WERI-Rb-1 (cell line): ENCODE data around the gene KLHL29.

Experiments
- DNase-seq: peaks from one replicate; pipeline ENCODE4 v3.0.0-alpha.2; 2020
- H3K27ac ChIP-seq: fragments of 250-450 bp; sonication (Bioruptor Pico); 2 replicates; pipeline ENCODE4 v1.5.1; 2020; ENCODE audit warnings: mild to moderate bottlenecking, moderate library complexity
- H3K27me3 ChIP-seq: fragments of 250-450 bp; sonication (Bioruptor Pico); 2 replicates; pipeline ENCODE4 v1.5.1; 2021; ENCODE audit warnings: mild to moderate bottlenecking, low read depth, moderate library complexity; ENCODE audit not compliant: insufficient read depth, severe bottlenecking
- H3K36me3 ChIP-seq: fragments of 250-450 bp; sonication (Bioruptor Pico); 2 replicates; pipeline ENCODE4 v1.5.1; 2020; ENCODE audit warnings: mild to moderate bottlenecking, moderate library complexity
- H3K4me3 ChIP-seq: 2 replicates; pipeline ENCODE4 v1.5.1; 2011; ENCODE audit warnings: low read depth, mild to moderate bottlenecking, control low read depth, low read length
- H3K9me3 ChIP-seq: fragments of 250-450 bp; sonication (Bioruptor Pico); 2 replicates; pipeline ENCODE4 v1.5.1; 2021; ENCODE audit warnings: mild to moderate bottlenecking, moderate library complexity; ENCODE audit not compliant: severe bottlenecking
- CTCF ChIP-seq: IDR thresholded peaks from 2 replicates; pipeline ENCODE4 v1.5.1; 2011; ENCODE audit warnings: low read depth, mild to moderate bottlenecking, control low read depth, inconsistent platforms, low read length

Gene KLHL29

DNA sequence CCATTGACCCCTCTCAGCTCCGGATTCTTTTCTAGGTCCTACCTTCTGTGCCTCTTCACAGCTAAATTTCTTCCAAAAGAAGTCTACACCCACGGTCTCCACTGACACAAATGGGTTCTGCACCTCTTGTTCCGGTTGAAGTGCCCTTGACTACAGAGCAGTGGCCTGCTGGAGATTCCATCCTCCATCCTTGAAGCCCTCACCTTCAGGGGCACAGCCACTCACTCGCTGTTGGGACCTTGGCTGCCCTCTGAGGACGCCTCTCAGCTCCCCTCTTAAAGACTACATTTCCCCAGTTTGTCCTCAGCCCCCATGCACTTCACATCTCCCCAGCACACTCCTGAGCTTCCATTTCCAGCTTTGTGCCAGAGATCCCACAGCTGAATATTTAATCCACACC, 315.6 kb downstream of the KLHL29 start:
- H3K9me3 ChIP-seq: no peaks in the 10 kb centered on the region
- H3K4me3 ChIP-seq: no peak overlapping the region
- no peaks in the 10 kb centered on the region for H3K27me3 ChIP-seq
- H3K36me3 ChIP-seq: peaks cover 50% of the 10 kb centered on the region
- DNase-seq: no peak
- no peak for TF ChIP-seq CTCF
- no peak overlapping the region for H3K27ac ChIP-seq

DNA sequence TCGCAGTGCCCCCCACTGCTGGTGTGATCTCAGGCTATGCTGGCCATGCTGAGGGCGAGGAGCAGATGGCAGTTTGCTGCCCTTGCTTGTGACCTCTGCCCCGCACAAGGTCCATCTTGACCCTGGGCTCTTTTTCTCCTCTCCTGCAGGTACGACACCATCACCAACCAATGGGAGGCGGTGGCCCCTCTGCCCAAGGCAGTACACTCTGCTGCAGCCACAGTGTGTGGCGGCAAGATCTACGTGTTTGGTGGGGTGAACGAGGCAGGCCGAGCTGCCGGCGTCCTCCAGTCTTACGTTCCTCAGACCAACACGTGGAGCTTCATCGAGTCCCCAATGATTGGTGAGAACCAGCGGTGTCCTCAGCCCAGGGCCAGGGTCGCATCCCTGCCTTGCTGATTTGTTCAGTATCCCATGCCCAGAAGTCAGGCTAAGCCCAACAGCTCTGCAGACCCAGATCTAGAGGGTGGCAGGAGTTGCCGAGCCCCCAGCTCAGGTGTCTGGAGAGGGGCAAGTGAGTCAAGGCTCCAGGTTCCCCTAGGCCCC, 318.1 kb downstream of the KLHL29 start:
- Histone ChIP-seq H3K36me3 (peaks cover 56% of the 10 kb centered on the region), H3K9me3 (no peaks in the 10 kb centered on the region), H3K27me3 (no peaks in the 10 kb centered on the region), H3K27ac (no peak overlapping the region), H3K4me3 (no peak overlapping the region)
- no peak for DNase-seq
- no peak for TF ChIP-seq CTCF

- no peak for DNase-seq
- Histone ChIP-seq H3K9me3 (no peaks in the 10 kb centered on the region), H3K36me3 (peaks cover 56% of the 10 kb centered on the region)
Measured at GRCh38 chr2:23703583-23704385, 318.8 kb downstream of the KLHL29 start.

DNA sequence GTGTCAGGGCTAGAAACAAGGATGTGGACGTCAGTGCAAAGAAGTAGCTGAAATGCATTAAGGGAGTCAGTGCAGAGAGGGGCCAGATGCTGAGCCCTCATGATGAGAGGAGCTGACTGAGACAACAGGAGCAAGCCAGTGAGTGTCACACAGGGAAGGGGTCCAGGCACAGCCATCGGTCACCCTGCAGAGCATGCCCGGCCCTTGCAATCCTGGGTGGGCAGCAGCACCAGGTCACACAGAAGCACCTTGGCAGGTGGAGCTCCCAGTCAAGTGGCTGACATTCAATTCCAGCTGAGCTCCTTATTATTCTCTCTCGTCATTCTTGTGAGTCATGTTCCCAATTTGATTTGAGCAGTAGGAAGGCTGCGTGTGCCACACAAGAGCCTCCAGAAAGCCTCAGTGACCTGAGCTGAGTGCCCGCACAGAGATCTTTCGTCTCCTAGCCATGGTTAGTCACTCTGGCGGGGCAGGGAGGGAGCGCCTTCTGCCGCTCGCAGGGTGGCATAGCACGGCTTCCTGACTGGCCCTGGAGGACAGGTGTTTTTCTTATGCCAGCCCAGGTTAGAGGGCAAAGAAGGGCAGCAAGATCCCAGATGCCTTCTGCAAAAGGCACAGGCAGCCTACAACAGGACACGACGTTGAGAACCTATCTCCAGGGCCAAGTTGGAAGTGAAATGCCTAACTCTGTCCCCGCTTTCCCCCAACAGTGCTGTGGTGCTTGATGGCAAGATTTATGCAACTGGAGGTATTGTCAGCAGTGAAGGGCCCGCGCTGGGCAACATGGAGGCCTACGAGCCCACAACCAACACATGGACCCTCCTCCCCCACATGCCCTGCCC, 321.0 kb downstream of the KLHL29 start:
- Histone ChIP-seq H3K27ac (no peak overlapping the region), H3K9me3 (no peaks in the 10 kb centered on the region), H3K4me3 (no peak overlapping the region), H3K27me3 (no peaks in the 10 kb centered on the region), H3K36me3 (peaks cover 38% of the 10 kb centered on the region)
- no peak for DNase-seq
- 0 out of 2 replicates have a peak, but pooled peaks have one; percentile 1 for TF ChIP-seq CTCF

More at GRCh38 chr2:23703583-23704385, 318.8 kb downstream of the KLHL29 start:
- no peak overlapping the region for H3K27ac ChIP-seq
- H3K27me3 ChIP-seq: no peaks in the 10 kb centered on the region
- H3K4me3 ChIP-seq: no peak overlapping the region
- TF ChIP-seq CTCF: no peak

DNA sequence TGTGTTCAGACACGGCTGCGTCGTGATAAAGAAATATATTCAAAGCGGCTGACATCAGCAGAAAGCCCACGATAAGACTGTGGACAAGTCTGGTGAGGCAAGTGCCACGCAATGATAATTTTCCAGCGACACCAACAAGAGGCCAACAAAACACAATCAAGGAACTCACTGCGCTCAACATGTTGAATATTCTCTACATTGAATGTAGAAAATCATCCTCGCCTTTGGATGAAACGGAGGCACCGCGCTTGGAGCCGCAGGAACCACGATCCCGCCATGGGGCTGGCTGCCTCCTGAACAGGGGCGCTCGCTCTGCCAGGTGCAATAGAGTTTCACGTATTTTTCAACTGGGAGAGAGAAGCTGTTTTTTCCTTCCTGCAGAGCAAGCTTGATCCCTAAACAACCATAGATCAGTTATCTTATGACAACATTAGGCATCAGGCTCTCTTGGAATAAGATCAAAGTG, 321.7 kb downstream of the KLHL29 start:
- H3K4me3 ChIP-seq: no peak overlapping the region
- no peaks in the 10 kb centered on the region for H3K9me3 ChIP-seq
- TF ChIP-seq CTCF: no peak
- DNase-seq: no peak
- H3K27ac ChIP-seq: no peak overlapping the region
- H3K36me3 ChIP-seq: peaks cover 38% of the 10 kb centered on the region
- no peaks in the 10 kb centered on the region for H3K27me3 ChIP-seq
